C4-2B (cell line): Measurements from ENCODE around the gene AUTS2.

Experiments
- ZFX ChIP-seq: fragments of 450-650 bp; IDR thresholded peaks from 2 replicates; pipeline ENCODE4 v1.6.1; 2017
- TF ChIP-seq, protein P1 (sequence below): fragments of 450-650 bp; conservative IDR thresholded peaks from 2 replicates; pipeline ENCODE4 v1.5.1; 2017; ENCODE audit warnings: mild to moderate bottlenecking

DNA sequence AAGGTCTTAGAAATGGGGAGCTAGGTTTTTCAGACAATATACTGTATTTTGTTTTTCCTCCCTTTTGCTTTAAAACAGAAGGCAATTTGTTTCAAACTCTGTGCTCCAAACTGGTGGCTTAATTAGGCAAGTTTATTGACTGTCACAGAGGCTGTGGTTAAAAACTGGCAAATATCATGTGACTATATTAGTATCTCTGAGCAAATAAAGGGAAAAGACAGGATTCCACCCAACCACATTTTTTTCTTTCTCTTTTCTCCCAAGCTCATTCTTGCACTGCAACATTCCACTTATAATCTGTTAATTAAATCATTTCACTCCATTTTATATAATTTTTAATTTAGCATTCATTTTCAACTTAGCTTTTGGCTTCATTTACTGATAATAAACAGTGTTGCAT is 615.8 kb downstream of the AUTS2 start:
- TF ChIP-seq, protein P1, sequence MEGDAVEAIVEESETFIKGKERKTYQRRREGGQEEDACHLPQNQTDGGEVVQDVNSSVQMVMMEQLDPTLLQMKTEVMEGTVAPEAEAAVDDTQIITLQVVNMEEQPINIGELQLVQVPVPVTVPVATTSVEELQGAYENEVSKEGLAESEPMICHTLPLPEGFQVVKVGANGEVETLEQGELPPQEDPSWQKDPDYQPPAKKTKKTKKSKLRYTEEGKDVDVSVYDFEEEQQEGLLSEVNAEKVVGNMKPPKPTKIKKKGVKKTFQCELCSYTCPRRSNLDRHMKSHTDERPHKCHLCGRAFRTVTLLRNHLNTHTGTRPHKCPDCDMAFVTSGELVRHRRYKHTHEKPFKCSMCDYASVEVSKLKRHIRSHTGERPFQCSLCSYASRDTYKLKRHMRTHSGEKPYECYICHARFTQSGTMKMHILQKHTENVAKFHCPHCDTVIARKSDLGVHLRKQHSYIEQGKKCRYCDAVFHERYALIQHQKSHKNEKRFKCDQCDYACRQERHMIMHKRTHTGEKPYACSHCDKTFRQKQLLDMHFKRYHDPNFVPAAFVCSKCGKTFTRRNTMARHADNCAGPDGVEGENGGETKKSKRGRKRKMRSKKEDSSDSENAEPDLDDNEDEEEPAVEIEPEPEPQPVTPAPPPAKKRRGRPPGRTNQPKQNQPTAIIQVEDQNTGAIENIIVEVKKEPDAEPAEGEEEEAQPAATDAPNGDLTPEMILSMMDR, result no peak
- TF ChIP-seq ZFX, result no peak
